PFSK-1 (cell line): ENCODE data around the gene FAM32A.

ENCODE experiments used
- POLR2AphosphoS5 ChIP-seq: IDR thresholded peaks from 2 replicates; pipeline ENCODE4 v1.6.1; 2012; ENCODE audit warnings: low read depth, mild to moderate bottlenecking, control low read depth, low read length, moderate library complexity
- SIN3A ChIP-seq: IDR thresholded peaks from 2 replicates; pipeline ENCODE4 v1.6.1; 2012; ENCODE audit warnings: mild to moderate bottlenecking, low read length, moderate library complexity, borderline replicate concordance; ENCODE audit not compliant: insufficient read depth
- TAF1 ChIP-seq: IDR thresholded peaks from 2 replicates; pipeline ENCODE4 v1.6.1; 2012; ENCODE audit warnings: low read length, control low read depth, borderline replicate concordance; ENCODE audit not compliant: insufficient read depth
- TF ChIP-seq, protein P1 (sequence below), 2 experiments: IDR thresholded peaks; 2 replicates each; pipeline versions ENCODE4 v1.6.1 to v1.8.0; 2011 to 2012; ENCODE audit warnings: low read depth in 2 of 2, low read length in 2 of 2, control low read depth in 1 of 2, inconsistent platforms in 1 of 2, mild to moderate bottlenecking in 1 of 2, moderate library complexity in 1 of 2; ENCODE audit not compliant: insufficient read depth in 1 of 2

DNA sequence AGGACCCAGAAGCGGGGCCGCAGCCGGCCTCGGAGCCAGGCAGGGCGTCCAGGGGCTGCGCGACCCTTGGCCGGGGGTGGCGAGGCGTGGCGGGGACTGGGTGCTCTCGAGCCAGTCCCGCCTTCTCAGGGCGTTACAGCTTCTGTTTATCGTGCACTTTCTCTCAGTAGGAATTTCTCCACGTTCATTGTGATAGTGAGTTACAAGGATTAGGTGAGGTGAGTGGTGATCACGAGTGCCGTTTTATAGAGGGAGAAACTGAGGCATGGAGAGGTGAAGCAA lies 13.1 kb downstream of the FAM32A start:
- TF ChIP-seq, protein P1, sequence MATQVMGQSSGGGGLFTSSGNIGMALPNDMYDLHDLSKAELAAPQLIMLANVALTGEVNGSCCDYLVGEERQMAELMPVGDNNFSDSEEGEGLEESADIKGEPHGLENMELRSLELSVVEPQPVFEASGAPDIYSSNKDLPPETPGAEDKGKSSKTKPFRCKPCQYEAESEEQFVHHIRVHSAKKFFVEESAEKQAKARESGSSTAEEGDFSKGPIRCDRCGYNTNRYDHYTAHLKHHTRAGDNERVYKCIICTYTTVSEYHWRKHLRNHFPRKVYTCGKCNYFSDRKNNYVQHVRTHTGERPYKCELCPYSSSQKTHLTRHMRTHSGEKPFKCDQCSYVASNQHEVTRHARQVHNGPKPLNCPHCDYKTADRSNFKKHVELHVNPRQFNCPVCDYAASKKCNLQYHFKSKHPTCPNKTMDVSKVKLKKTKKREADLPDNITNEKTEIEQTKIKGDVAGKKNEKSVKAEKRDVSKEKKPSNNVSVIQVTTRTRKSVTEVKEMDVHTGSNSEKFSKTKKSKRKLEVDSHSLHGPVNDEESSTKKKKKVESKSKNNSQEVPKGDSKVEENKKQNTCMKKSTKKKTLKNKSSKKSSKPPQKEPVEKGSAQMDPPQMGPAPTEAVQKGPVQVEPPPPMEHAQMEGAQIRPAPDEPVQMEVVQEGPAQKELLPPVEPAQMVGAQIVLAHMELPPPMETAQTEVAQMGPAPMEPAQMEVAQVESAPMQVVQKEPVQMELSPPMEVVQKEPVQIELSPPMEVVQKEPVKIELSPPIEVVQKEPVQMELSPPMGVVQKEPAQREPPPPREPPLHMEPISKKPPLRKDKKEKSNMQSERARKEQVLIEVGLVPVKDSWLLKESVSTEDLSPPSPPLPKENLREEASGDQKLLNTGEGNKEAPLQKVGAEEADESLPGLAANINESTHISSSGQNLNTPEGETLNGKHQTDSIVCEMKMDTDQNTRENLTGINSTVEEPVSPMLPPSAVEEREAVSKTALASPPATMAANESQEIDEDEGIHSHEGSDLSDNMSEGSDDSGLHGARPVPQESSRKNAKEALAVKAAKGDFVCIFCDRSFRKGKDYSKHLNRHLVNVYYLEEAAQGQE (IDR thresholded peaks at IDR 0.05; ENCODE audit: insufficient read depth in 1 of 2, low read depth in 2 of 2, low read length in 2 of 2) = no peak
- no peak for TF ChIP-seq SIN3A
- TF ChIP-seq POLR2AphosphoS5 = no peak
- TF ChIP-seq TAF1 = no peak
